SU-DHL-6 (cell line): ENCODE measurements around the gene FBXO27.

ENCODE experiments used
- CTCF ChIP-seq: fragments of 200-600 bp; sonication (generic); IDR thresholded peaks from one replicate; pipeline ENCODE4 v1.5.1; 2017; ENCODE audit warnings: antibody characterized with exemption, mild to moderate bottlenecking, low read length, moderate library complexity; ENCODE audit not compliant: insufficient read depth, poor library complexity, severe bottlenecking
- EZH2phosphoT487 ChIP-seq: fragments of 200-600 bp; sonication (generic), shearing (Covaris generic); conservative IDR thresholded peaks from 2 replicates; pipeline ENCODE4 v1.6.1; 2018; ENCODE audit warnings: mild to moderate bottlenecking, antibody characterized with exemption, low read length, moderate library complexity, mixed read lengths

GRCh38 chr19:38993271-38993670, 39.1 kb downstream of the FBXO27 start:
- TF ChIP-seq EZH2phosphoT487 (no peak), CTCF (no peak)
